ENCODE data around the gene SFXN1. TPM values are rescaled to one million over a fixed set of nuclear protein-coding genes. Genes with fewer than 3 reads are reported as not detected.
"Not testable (repeated sequence)": the region's sequence is repeated elsewhere in the genome, so short reads cannot be mapped to it uniquely, and the experiment has no call there.

The SFXN1 gene
- total and polyA plus RNA-seq, 4 experiments from 2014 or later, result 75.9 to 111 (median 91.6) TPM

DNA sequence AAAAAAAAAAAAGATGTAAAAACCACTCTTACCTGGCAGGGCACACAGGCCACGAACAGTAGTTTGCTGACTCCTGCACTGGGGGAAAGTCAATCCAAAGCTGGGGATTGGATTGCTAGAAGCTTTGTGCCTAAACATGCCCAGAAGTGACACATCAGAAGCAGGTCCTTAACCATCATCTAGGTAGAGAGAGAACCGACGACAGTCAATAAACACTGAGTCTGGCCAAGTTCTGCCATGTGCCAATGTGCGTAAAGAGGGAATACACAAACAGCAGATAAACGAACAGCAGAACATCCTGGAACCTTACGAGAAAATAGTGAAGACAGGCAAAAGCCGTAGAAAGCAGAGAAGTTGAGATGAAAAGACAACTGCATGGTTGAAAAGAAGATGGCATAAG is 14.9 kb downstream of the SFXN1 start:
- Mint-ChIP-seq H3K27ac (peak overlapping the region in 1 of 7 donors; percentile 9), H3K4me1 (peaks cover 31 to 49% (median 34%) of the 10 kb centered on the region in 4 donors), H3K36me3 (peaks cover 43 to 68% of the 10 kb centered on the region in 2 donors), H3K27me3 (no peaks in the 10 kb centered on the region), H3K4me3 (no peak overlapping the region), H3K9me3 (no peaks in the 10 kb centered on the region)
- H3K9me3 ChIP-seq (ENCODE audit: control insufficient read depth in 1 of 2, low read length in 2 of 2), result no peaks in the 10 kb centered on the region
- no peak for DNase-seq
- H3K4me1 ChIP-seq (ENCODE audit: insufficient read depth, low read length), result peaks cover 28% of the 10 kb centered on the region
- CTCF ChIA-PET (ENCODE audit: partially characterized antibody), result interaction anchor here (1.1 kb wide), 2 partner anchors 29 to 41 kb away, joined by 3 read pairs; no protein-coding TSS in a partner anchor
- no peak overlapping the region for H3K4me3 ChIP-seq (ENCODE audit: low read length in 2 of 2)
- no peak overlapping the region for H3K27ac ChIP-seq (ENCODE audit: low read depth, low read length)
- intact Hi-C loops (cut with micrococcal nuclease), result no loop called here
- POLR2A ChIA-PET (ENCODE audit: partially characterized antibody), result no interaction called here
- no peaks in the 10 kb centered on the region for H3K27me3 ChIP-seq (ENCODE audit: insufficient read depth, low read length)
- H3K36me3 ChIP-seq (ENCODE audit: insufficient read depth, low read length), result peaks cover 35% of the 10 kb centered on the region

DNA sequence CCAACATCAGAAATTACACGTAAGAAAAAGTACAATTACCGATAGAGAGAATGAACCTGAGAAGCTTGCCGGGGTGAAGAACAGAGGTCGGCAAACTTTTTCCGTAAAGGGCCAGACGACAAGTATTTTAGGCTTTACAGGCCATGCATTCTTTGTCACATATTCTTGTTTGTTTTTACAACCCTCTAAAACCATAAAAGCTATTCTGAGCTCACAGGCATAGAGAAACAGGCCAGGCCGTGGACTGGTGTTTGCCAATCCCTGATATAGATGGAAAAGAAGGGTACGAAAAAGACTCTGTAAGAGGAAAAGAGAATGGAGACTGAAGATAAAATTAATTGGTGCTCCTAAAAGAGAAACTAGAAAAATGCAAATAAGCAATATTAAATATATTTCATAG is 15.4 kb downstream of the SFXN1 start:
- Histone ChIP-seq H3K9me3 (ENCODE audit: control insufficient read depth in 1 of 2, low read length in 2 of 2) (no peaks in the 10 kb centered on the region), H3K36me3 (ENCODE audit: insufficient read depth, low read length) (peaks cover 35% of the 10 kb centered on the region), H3K27ac (ENCODE audit: low read depth, low read length) (no peak overlapping the region), H3K27me3 (ENCODE audit: insufficient read depth, low read length) (no peaks in the 10 kb centered on the region), H3K4me3 (ENCODE audit: low read length in 2 of 2) (no peak overlapping the region), H3K4me1 (ENCODE audit: insufficient read depth, low read length) (peaks cover 23% of the 10 kb centered on the region)
- ChIA-PET CTCF (ENCODE audit: partially characterized antibody) (interaction anchor here (1.1 kb wide), 2 partner anchors 30 to 40 kb away, joined by 3 read pairs; no protein-coding TSS in a partner anchor), POLR2A (ENCODE audit: partially characterized antibody) (no interaction called here)
- DNase-seq, result no peak
- Mint-ChIP-seq H3K36me3 (peaks cover 43 to 65% of the 10 kb centered on the region in 2 donors), H3K27ac (peak overlapping the region in 1 of 7 donors; percentile 9), H3K9me3 (no peaks in the 10 kb centered on the region), H3K4me1 (peaks cover 27 to 48% (median 31%) of the 10 kb centered on the region in 4 donors), H3K4me3 (no peak overlapping the region), H3K27me3 (no peaks in the 10 kb centered on the region)
- intact Hi-C loops (cut with micrococcal nuclease), result no loop called here

DNA sequence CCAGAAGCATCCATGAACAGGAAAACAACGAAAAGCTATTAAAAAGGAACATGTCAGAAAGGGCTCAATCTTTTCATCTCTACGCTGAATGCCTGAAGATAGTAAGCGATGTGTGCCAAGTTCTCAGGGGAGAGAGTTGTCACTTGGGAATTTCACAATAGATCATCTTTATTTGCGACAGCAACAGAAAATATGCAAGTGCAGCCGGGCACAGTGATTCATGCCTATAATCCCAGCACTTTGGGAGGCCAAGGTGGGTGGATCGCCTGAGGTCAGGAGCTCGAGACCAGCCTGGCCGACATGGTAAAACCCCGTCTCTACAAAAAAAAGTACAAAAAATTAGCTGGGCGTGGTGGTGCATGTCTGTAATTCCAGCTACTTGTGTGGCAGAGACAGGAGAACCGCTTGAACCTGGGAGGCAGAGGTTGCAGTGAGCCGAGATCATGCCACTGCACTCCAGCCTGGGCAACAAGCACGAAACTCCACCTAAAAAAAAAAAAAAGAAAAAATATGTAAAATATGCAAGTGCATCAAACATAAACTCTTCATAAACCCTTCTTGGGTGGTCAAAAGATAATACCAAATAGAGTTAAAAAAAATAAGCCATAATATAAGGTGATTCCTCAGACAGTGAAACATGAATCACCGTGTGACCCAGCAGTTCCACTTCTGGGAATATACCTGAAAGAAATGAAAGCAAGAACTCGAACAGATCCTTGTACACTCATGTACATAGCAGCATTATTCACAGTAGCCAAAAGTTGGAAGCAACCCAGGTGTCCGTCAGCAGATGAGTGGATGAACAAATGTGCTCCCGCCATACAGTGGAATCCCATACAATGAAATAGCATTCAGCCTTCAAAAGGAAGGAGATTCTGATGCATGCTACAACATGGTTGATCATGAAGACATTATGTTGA is 16.2 kb downstream of the SFXN1 start:
- Histone ChIP-seq H3K4me1 (ENCODE audit: insufficient read depth, low read length) (peaks cover 15% of the 10 kb centered on the region), H3K4me3 (ENCODE audit: low read length in 2 of 2) (no peak overlapping the region), H3K9me3 (ENCODE audit: control insufficient read depth in 1 of 2, low read length in 2 of 2) (no peaks in the 10 kb centered on the region), H3K27ac (ENCODE audit: low read depth, low read length) (no peak overlapping the region), H3K36me3 (ENCODE audit: insufficient read depth, low read length) (peaks cover 35% of the 10 kb centered on the region), H3K27me3 (ENCODE audit: insufficient read depth, low read length) (no peaks in the 10 kb centered on the region)
- CTCF ChIA-PET (ENCODE audit: partially characterized antibody), result interaction anchor here (1.1 kb wide), 2 partner anchors 31 to 39 kb away, joined by 3 read pairs; no protein-coding TSS in a partner anchor
- peaks cover 46 to 63% of the 10 kb centered on the region in 2 donors for H3K36me3 Mint-ChIP-seq
- intact Hi-C loops (cut with micrococcal nuclease), result no loop called here
- H3K27ac Mint-ChIP-seq, result peak overlapping the region in 2 of 7 donors; percentile 43 to 63
- no peaks in the 10 kb centered on the region for H3K9me3 Mint-ChIP-seq
- H3K27me3 Mint-ChIP-seq, result no peaks in the 10 kb centered on the region
- no peak overlapping the region for H3K4me3 Mint-ChIP-seq
- POLR2A ChIA-PET (ENCODE audit: partially characterized antibody), result no interaction called here
- DNase-seq, result no peak
- H3K4me1 Mint-ChIP-seq, result peaks cover 24 to 46% (median 29%) of the 10 kb centered on the region in 4 donors

DNA sequence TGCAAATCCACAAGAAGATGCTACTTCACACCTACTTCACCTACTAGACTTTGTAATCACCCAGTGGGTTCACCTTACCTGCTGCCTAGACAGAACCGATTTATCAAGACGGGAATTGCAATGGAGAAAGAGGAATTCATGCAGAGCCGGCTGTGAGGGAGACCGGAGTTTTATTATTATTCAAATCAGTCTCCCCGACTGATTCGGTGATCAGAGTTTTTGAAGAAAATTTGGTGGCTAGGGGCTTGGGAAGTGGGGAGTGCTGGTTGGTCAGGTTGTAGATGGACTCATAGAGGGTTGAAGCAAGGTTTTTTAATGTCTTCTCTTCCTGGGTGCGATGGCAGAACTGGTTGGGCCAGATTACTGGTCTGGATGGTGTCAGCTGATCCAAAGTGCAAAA is 23.4 kb downstream of the SFXN1 start:
- H3K9me3 Mint-ChIP-seq, result no peaks in the 10 kb centered on the region
- intact Hi-C loops (cut with micrococcal nuclease), result no loop called here
- H3K4me1 ChIP-seq (ENCODE audit: insufficient read depth, low read length), result peaks cover 3% of the 10 kb centered on the region
- peak overlapping the region in 4 of 7 donors; percentile 1 to 86 (median 54) for H3K27ac Mint-ChIP-seq
- peaks cover 56 to 57% of the 10 kb centered on the region in 2 donors for H3K36me3 Mint-ChIP-seq
- ChIA-PET CTCF (ENCODE audit: partially characterized antibody) (interaction anchor here (1.2 kb wide), 1 partner anchor 11 kb away, joined by 3 read pairs; no protein-coding TSS in a partner anchor), POLR2A (ENCODE audit: partially characterized antibody) (no interaction called here)
- H3K27me3 Mint-ChIP-seq, result no peaks in the 10 kb centered on the region
- no peaks in the 10 kb centered on the region for H3K27me3 ChIP-seq (ENCODE audit: insufficient read depth, low read length)
- peaks cover 12 to 55% (median 24%) of the 10 kb centered on the region in 4 donors for H3K4me1 Mint-ChIP-seq
- no peak overlapping the region for H3K4me3 ChIP-seq (ENCODE audit: low read length in 2 of 2)
- no peak overlapping the region for H3K27ac ChIP-seq (ENCODE audit: low read depth, low read length)
- no peaks in the 10 kb centered on the region for H3K36me3 ChIP-seq (ENCODE audit: insufficient read depth, low read length)
- H3K9me3 ChIP-seq (ENCODE audit: control insufficient read depth in 1 of 2, low read length in 2 of 2), result no peaks in the 10 kb centered on the region
- DNase-seq, result no peak
- H3K4me3 Mint-ChIP-seq, result no peak overlapping the region

DNA sequence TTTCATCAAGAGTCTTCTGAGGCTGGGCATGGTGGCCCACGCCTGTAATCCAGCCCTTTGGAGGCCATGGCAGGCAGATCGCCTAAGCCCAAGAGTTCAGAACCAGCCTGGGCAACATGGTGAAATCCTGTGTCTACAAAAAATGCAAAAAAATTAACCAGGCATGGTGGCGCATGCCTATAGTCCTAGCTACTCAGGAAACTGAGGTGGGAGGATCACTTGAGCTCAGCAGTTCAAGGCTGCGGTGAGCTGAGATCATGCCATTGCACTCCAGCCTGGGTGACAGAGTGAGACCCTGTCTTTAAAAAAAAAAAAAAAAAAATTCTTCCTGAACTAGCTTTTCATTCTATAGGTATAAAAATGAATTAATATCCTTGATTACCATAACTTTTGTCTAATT is 29.3 kb downstream of the SFXN1 start:
- Mint-ChIP-seq H3K36me3 (peaks cover 56 to 65% of the 10 kb centered on the region in 2 donors), H3K4me3 (peak overlapping the region in 5 of 8 donors; percentile 1 to 67 (median 45)), H3K4me1 (peaks cover 11 to 39% (median 23%) of the 10 kb centered on the region in 4 donors), H3K27ac (peak overlapping the region in 6 of 7 donors; percentile 22 to 82 (median 64))
- H3K4me3 ChIP-seq (ENCODE audit: low read length in 2 of 2); H3K9me3 Mint-ChIP-seq; H3K27me3 ChIP-seq (ENCODE audit: insufficient read depth, low read length); H3K27ac ChIP-seq (ENCODE audit: low read depth, low read length); H3K27me3 Mint-ChIP-seq; H3K9me3 ChIP-seq (ENCODE audit: control insufficient read depth in 1 of 2, low read length in 2 of 2): not testable (repeated sequence)
- intact Hi-C loops (cut with micrococcal nuclease), result loop anchor here (2.0 kb wide), 1 partner anchor 13 kb away; no protein-coding TSS in a partner anchor
- peak; percentile 28 to 63 (median 45) for DNase-seq
- ChIA-PET CTCF (ENCODE audit: partially characterized antibody) (interaction anchor here (1.1 to 1.4 kb wide), 2 partner anchors 27 to 43 kb away, joined by 5 to 6 read pairs; no protein-coding TSS in a partner anchor), POLR2A (ENCODE audit: partially characterized antibody) (interaction anchor here (1.0 to 1.1 kb wide), 2 partner anchors 12 to 18 kb away, joined by 3 read pairs; no protein-coding TSS in a partner anchor)
- Histone ChIP-seq H3K4me1 (ENCODE audit: insufficient read depth, low read length) (peaks cover 18% of the 10 kb centered on the region), H3K36me3 (ENCODE audit: insufficient read depth, low read length) (peaks cover 32% of the 10 kb centered on the region)

DNA sequence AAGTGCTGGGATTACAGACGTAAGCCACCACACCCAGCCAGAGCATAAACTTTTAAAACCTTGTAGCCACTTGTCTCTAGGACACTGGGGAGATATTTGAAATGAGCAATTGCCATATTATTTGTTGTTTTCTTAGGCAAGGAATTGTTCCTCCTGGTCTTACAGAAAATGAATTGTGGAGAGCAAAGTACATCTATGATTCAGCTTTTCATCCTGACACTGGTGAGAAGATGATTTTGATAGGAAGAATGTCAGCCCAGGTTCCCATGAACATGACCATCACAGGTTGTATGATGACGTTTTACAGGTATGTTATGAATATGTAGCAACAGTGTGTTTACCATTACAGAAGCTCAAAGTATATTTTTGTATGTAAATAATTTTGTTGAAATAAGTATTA is 30.5 kb downstream of the SFXN1 start:
- no peaks in the 10 kb centered on the region for H3K27me3 ChIP-seq (ENCODE audit: insufficient read depth, low read length)
- intact Hi-C loops (cut with micrococcal nuclease), result no loop called here
- CTCF ChIA-PET (ENCODE audit: partially characterized antibody), result interaction anchor here (0.6 to 3.9 kb wide), 4 partner anchors 10 to 44 kb away, joined by 3 to 22 read pairs (median 4); no protein-coding TSS in a partner anchor
- POLR2A ChIA-PET (ENCODE audit: partially characterized antibody), result no interaction called here
- H3K4me1 ChIP-seq (ENCODE audit: insufficient read depth, low read length), result peaks cover 18% of the 10 kb centered on the region
- Mint-ChIP-seq H3K4me3 (no peak overlapping the region), H3K27me3 (no peaks in the 10 kb centered on the region), H3K36me3 (peaks cover 57 to 66% of the 10 kb centered on the region in 2 donors), H3K27ac (peak overlapping the region in 2 of 7 donors; percentile 30 to 37), H3K9me3 (no peaks in the 10 kb centered on the region), H3K4me1 (peaks cover 10 to 41% (median 28%) of the 10 kb centered on the region in 4 donors)
- DNase-seq, result no peak
- no peak overlapping the region for H3K4me3 ChIP-seq (ENCODE audit: low read length in 2 of 2)
- peaks cover 43% of the 10 kb centered on the region for H3K36me3 ChIP-seq (ENCODE audit: insufficient read depth, low read length)
- no peak overlapping the region for H3K27ac ChIP-seq (ENCODE audit: low read depth, low read length)
- no peaks in the 10 kb centered on the region for H3K9me3 ChIP-seq (ENCODE audit: control insufficient read depth in 1 of 2, low read length in 2 of 2)

DNA sequence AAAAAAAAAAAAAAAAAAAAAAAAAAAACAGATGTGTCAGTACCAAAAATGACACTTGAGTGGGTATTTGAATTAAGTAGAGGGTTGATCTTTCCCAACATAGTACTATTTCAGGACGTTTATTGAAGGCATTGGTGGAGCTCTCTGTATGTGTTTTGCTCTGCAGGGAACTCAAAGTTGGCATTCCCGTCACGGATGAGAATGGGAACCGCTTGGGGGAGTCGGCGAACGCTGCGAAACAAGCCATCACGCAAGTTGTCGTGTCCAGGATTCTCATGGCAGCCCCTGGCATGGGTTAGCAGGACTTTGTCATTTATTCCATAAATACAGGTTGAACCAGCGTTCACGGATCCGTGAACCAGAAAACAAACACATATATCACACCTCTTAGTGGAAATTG is 34.9 kb downstream of the SFXN1 start:
- peaks cover 72 to 84% of the 10 kb centered on the region in 2 donors for H3K36me3 Mint-ChIP-seq

More for the DNA sequence above, 34.9 kb downstream of the SFXN1 start:
- peaks cover 30% of the 10 kb centered on the region for H3K4me1 ChIP-seq (ENCODE audit: insufficient read depth, low read length)
- DNase-seq, result no peak
- H3K4me3 ChIP-seq (ENCODE audit: low read length in 2 of 2), result no peak overlapping the region
- Mint-ChIP-seq H3K4me1 (peaks cover 27 to 53% (median 36%) of the 10 kb centered on the region in 4 donors), H3K4me3 (no peak overlapping the region), H3K9me3 (peaks cover 0 to 2% (median 1%) of the 10 kb centered on the region in 8 donors), H3K27ac (peak overlapping the region in 2 of 7 donors; percentile 53 to 77), H3K27me3 (no peaks in the 10 kb centered on the region)
- no peak overlapping the region for H3K27ac ChIP-seq (ENCODE audit: low read depth, low read length)
- no peaks in the 10 kb centered on the region for H3K9me3 ChIP-seq (ENCODE audit: control insufficient read depth in 1 of 2, low read length in 2 of 2)
- CTCF ChIA-PET (ENCODE audit: partially characterized antibody), result interaction anchor here (1.0 kb wide), 1 partner anchor 11 kb away, joined by 3 read pairs; no protein-coding TSS in a partner anchor
- peaks cover 49% of the 10 kb centered on the region for H3K36me3 ChIP-seq (ENCODE audit: insufficient read depth, low read length)
- intact Hi-C loops (cut with micrococcal nuclease), result no loop called here
- POLR2A ChIA-PET (ENCODE audit: partially characterized antibody), result interaction anchor here (0.6 kb wide), 2 partner anchors 13 to 36 kb away, joined by 3 read pairs; no protein-coding TSS in a partner anchor
- no peaks in the 10 kb centered on the region for H3K27me3 ChIP-seq (ENCODE audit: insufficient read depth, low read length)

All from CD4-positive, alpha-beta memory T cell (primary cell).